T-helper 1 cell treated with Interleukin-12 subunit alpha and Interleukin-12 subunit beta and Interleukin-4 antibody, amounts not matched to agents 30 μg/mL and 1 μg/mL, for 36 hours (primary cell): ENCODE data around the gene SEMA3C.

ENCODE experiments used
- H3K27ac Mint-ChIP-seq: one replicate; pipeline ENCODE4 v1.8.0; 2021; ENCODE audit warnings: mild to moderate bottlenecking, mixed read lengths
- H3K27me3 Mint-ChIP-seq: one replicate; pipeline ENCODE4 v1.8.0; 2021; ENCODE audit warnings: low read depth, mixed read lengths
- H3K36me3 Mint-ChIP-seq: one replicate; pipeline ENCODE4 v1.8.0; 2021; ENCODE audit warnings: low read depth, mixed read lengths
- H3K4me1 Mint-ChIP-seq: one replicate; pipeline ENCODE4 v1.8.0; 2021; ENCODE audit warnings: low read depth, mixed read lengths
- H3K4me3 Mint-ChIP-seq: one replicate; pipeline ENCODE4 v1.8.0; 2021; ENCODE audit warnings: mild to moderate bottlenecking, moderate library complexity, mixed read lengths
- H3K9me3 Mint-ChIP-seq: one replicate; pipeline ENCODE4 v1.8.0; 2021; ENCODE audit warnings: mixed read lengths

Gene SEMA3C

DNA sequence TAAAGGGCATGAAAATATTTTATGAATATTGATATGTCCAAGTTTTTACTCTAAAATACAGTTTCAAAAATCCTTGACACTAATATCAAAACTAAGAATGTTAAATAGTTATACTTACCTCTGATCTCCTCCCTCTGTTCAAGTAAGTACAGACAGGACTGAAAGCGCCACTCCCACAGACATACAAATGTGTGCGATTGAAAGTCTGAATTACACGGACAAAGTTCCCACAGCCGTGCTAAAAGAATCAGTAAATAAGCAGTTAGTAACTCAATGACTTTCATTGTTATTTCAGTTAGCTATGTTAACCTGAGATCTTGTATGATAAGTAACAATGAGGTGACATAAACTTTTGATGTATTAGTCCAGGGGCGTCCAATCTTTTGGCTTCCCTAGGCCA, 100.7 kb downstream of the SEMA3C start:
- no peaks in the 10 kb centered on the region for H3K27me3 Mint-ChIP-seq
- H3K27ac Mint-ChIP-seq, result no peak overlapping the region
- H3K4me3 Mint-ChIP-seq, result no peak overlapping the region
- H3K9me3 Mint-ChIP-seq, result peaks cover 4% of the 10 kb centered on the region
- H3K4me1 Mint-ChIP-seq, result no peaks in the 10 kb centered on the region
- H3K36me3 Mint-ChIP-seq, result no peaks in the 10 kb centered on the region

DNA sequence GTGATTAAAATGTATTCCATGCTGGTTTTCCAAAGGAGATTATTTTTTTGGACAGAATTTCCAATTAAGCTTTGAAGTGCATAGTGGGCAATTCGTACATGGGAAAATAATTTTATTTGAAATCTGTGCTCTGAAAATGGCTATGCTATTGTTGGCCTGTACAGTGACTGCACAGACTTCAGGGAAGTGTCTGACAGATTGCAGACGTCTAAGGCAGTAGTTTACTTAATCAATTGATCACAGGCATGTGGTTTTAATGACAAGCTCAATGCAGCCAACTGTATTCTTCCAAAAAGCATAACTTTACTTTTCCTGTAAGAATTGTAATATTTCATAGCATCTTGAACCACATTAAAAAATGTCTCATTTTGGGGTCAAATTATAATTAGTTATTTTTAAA, 102.0 kb downstream of the SEMA3C start:
- Mint-ChIP-seq H3K36me3 (no peaks in the 10 kb centered on the region), H3K27me3 (no peaks in the 10 kb centered on the region), H3K4me1 (no peaks in the 10 kb centered on the region), H3K4me3 (no peak overlapping the region), H3K27ac (no peak overlapping the region), H3K9me3 (peaks cover 4% of the 10 kb centered on the region)

GRCh38 chr7:80815733-80816132, 103.1 kb downstream of the SEMA3C start:
- H3K9me3 Mint-ChIP-seq, result peaks cover 4% of the 10 kb centered on the region
- no peak overlapping the region for H3K4me3 Mint-ChIP-seq
- H3K27me3 Mint-ChIP-seq, result no peaks in the 10 kb centered on the region
- H3K27ac Mint-ChIP-seq, result no peak overlapping the region
- H3K36me3 Mint-ChIP-seq, result no peaks in the 10 kb centered on the region
- no peaks in the 10 kb centered on the region for H3K4me1 Mint-ChIP-seq

- peaks cover 8% of the 10 kb centered on the region for H3K9me3 Mint-ChIP-seq
- no peaks in the 10 kb centered on the region for H3K4me1 Mint-ChIP-seq
- no peaks in the 10 kb centered on the region for H3K27me3 Mint-ChIP-seq
- no peaks in the 10 kb centered on the region for H3K36me3 Mint-ChIP-seq
- H3K27ac Mint-ChIP-seq, result no peak overlapping the region
- H3K4me3 Mint-ChIP-seq, result no peak overlapping the region
Measured at GRCh38 chr7:80809545-80809944, 109.3 kb downstream of the SEMA3C start.

DNA sequence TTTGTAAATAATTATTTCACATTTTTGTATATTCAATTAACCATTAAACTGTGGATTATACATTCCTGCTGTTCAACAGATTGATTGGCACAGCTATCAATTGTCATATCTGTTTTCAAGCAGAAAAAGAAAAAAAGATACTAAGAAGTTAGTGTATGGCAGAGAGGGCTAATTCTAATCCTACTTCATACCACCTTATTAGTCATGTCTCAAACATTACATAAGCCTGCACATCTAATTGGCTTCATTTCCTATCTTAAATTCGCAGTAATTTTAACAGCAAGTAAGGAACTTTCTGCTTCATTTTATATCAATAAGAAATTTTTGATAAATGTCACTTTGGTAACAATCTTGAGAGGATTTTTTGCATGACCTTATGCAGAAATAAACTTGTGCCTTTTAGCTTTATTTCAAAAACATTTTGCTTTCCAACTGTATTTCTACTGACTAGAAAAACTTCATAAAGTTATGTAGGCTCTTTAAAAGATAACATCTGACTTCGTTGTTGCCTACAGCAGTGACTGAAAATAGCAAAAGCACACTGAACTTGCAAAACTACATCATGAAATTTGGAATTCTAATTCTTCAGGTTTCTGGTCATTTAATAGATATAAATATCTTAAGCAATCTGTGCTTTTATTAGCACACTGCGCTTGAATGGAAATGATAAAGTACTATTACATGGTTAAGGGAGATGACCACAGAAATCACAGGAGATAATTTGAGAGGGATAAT, 111.5 kb downstream of the SEMA3C start:
- Mint-ChIP-seq H3K36me3 (no peaks in the 10 kb centered on the region), H3K4me1 (no peaks in the 10 kb centered on the region), H3K4me3 (no peak overlapping the region), H3K27me3 (no peaks in the 10 kb centered on the region), H3K9me3 (peaks cover 8% of the 10 kb centered on the region), H3K27ac (no peak overlapping the region)

GRCh38 chr7:80806663-80807062, 112.2 kb downstream of the SEMA3C start:
- Mint-ChIP-seq H3K27me3 (no peaks in the 10 kb centered on the region), H3K36me3 (no peaks in the 10 kb centered on the region), H3K4me3 (no peak overlapping the region), H3K9me3 (peaks cover 8% of the 10 kb centered on the region), H3K4me1 (no peaks in the 10 kb centered on the region), H3K27ac (no peak overlapping the region)

DNA sequence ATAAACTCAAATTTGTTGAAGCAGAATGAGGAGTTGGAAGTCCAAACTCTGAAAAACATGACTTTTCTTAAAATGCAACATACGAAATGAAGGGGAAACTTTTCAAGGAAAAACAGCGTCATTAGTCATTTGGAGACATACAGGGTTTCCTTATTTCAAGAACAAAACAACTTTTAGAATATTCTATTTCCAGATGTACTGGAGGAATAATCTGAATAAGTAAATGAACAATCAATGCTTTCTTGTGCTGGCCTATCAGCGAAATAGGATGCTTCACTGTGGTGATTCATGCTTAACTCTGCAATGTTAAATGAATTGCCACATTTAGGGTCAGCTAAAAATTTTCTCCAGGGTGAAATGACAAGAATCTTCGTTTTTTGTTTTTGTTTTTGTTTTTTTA, 114.3 kb downstream of the SEMA3C start:
- H3K36me3 Mint-ChIP-seq, result no peaks in the 10 kb centered on the region
- peaks cover 5% of the 10 kb centered on the region for H3K9me3 Mint-ChIP-seq
- no peak overlapping the region for H3K27ac Mint-ChIP-seq
- no peaks in the 10 kb centered on the region for H3K27me3 Mint-ChIP-seq
- no peaks in the 10 kb centered on the region for H3K4me1 Mint-ChIP-seq
- H3K4me3 Mint-ChIP-seq, result no peak overlapping the region

DNA sequence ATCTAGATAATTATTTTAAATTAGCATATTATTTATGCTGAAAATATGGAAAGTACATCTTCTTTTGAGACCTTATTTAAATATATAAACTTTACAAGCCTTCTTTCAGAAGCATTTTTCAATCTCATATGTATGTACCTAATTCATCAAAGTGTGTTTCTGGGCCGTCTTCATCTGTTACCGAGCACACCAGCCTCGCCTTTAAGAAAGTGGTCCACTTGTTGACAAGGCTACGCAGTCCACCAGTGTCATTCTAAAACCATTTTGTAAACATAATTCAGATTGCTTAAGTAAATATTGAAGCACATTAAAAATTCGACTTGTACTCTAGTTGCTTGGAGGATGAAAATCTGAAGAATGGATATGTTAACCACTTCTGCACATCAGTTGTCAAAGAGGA, 116.3 kb downstream of the SEMA3C start:
- Mint-ChIP-seq H3K27ac (no peak overlapping the region), H3K4me1 (no peaks in the 10 kb centered on the region), H3K27me3 (no peaks in the 10 kb centered on the region), H3K9me3 (no peaks in the 10 kb centered on the region), H3K36me3 (no peaks in the 10 kb centered on the region), H3K4me3 (no peak overlapping the region)

GRCh38 chr7:80794631-80795573, 123.9 kb downstream of the SEMA3C start:
- Mint-ChIP-seq H3K4me3 (no peak overlapping the region), H3K9me3 (no peaks in the 10 kb centered on the region), H3K27ac (no peak overlapping the region), H3K27me3 (no peaks in the 10 kb centered on the region), H3K4me1 (no peaks in the 10 kb centered on the region), H3K36me3 (no peaks in the 10 kb centered on the region)

GRCh38 chr7:80791509-80791929, 127.3 kb downstream of the SEMA3C start:
- Mint-ChIP-seq H3K36me3 (no peaks in the 10 kb centered on the region), H3K27me3 (no peaks in the 10 kb centered on the region), H3K4me1 (no peaks in the 10 kb centered on the region), H3K9me3 (no peaks in the 10 kb centered on the region), H3K27ac (no peak overlapping the region), H3K4me3 (no peak overlapping the region)

DNA sequence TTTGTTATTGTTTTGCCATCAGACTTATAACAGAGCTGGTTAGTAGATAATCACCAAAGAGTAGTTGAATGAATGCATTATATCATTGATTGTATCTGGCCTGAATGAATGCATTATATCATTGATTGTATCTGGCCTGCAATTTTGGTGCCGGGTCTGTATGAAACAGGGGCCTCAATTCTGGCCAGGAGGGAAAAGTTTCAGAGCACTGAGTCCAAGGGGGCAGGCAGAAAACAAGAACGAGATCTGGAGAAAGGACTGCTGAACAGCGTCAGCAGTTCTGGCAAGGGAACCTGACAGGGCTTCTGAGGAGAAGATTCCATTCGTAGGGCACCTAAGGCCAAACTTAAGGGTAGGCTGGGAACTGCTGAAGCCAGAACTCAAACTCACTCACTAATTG, 128.0 kb downstream of the SEMA3C start:
- Mint-ChIP-seq H3K9me3 (no peaks in the 10 kb centered on the region), H3K4me3 (no peak overlapping the region), H3K36me3 (no peaks in the 10 kb centered on the region), H3K4me1 (no peaks in the 10 kb centered on the region), H3K27me3 (no peaks in the 10 kb centered on the region), H3K27ac (no peak overlapping the region)

GRCh38 chr7:80787721-80788120, 131.1 kb downstream of the SEMA3C start:
- Mint-ChIP-seq H3K4me1 (no peaks in the 10 kb centered on the region), H3K36me3 (no peaks in the 10 kb centered on the region), H3K4me3 (no peak overlapping the region), H3K9me3 (no peaks in the 10 kb centered on the region), H3K27ac (no peak overlapping the region), H3K27me3 (no peaks in the 10 kb centered on the region)

DNA sequence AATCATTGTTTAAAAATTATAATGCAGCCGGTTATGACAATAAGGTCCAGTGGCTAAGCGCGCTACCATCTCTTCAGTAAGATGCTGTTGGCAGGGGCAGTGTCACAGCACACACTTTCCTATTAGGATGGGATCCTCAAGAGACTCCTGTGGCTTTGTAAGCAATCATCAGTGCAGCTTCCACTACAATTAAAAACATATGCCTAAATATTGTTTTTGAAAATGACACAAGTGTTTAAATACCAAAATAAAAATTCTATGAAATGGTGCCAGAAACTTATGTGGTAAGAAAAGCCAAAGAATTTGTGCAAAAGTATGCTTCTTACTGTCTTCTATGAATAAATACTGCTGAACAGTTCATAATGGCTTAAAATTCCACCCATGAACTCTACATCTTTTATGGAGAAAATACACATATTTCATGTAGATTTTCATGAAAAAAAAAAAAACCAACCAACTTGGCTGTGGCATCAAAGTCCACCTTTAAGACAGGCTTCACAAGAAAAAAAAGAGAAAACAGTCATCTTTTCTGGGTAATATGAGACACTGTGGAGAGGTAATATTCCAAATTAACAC, 132.8 kb downstream of the SEMA3C start:
- no peak overlapping the region for H3K27ac Mint-ChIP-seq
- no peak overlapping the region for H3K4me3 Mint-ChIP-seq
- H3K9me3 Mint-ChIP-seq, result no peaks in the 10 kb centered on the region

GRCh38 chr7:80785276-80785675, 133.6 kb downstream of the SEMA3C start:
- Mint-ChIP-seq H3K36me3 (no peaks in the 10 kb centered on the region), H3K27ac (no peak overlapping the region), H3K4me1 (no peaks in the 10 kb centered on the region), H3K9me3 (no peaks in the 10 kb centered on the region), H3K27me3 (no peaks in the 10 kb centered on the region), H3K4me3 (no peak overlapping the region)

More for the DNA sequence above, 132.8 kb downstream of the SEMA3C start:
- no peaks in the 10 kb centered on the region for H3K27me3 Mint-ChIP-seq
- no peaks in the 10 kb centered on the region for H3K4me1 Mint-ChIP-seq
- no peaks in the 10 kb centered on the region for H3K36me3 Mint-ChIP-seq
